K562 (cell line): ENCODE data around the gene IL4I1. TPM values are rescaled to one million over a fixed set of nuclear protein-coding genes. Genes with fewer than 3 reads are reported as not detected.
A peak's percentile ranks its signal among the peaks of the same experiment; 100 is the strongest.

Source experiments
- BACH1 ChIP-seq: fragments of 200-800 bp; sonication (Bioruptor generic); IDR thresholded peaks from 2 replicates; pipeline ENCODE4 v1.6.1; 2016; ENCODE audit warnings: missing genetic modification characterization, missing compliant biosample characterization
- BCOR ChIP-seq: fragments of 450-650 bp; IDR thresholded peaks from 2 replicates; pipeline ENCODE4 v1.6.1; 2016
- HDAC8 ChIP-seq: fragments of 450-650 bp; IDR thresholded peaks from 2 replicates; pipeline ENCODE4 v1.6.1; 2016; ENCODE audit warnings: mild to moderate bottlenecking, missing genetic modification characterization, moderate library complexity, missing compliant biosample characterization
- MBD1 ChIP-seq: fragments of 250-450 bp; sonication (Bioruptor Pico); IDR thresholded peaks from 2 replicates; pipeline ENCODE4 v1.8.0; 2022; ENCODE audit warnings: inconsistent platforms
- NR4A1 ChIP-seq, 2 experiments: fragments of 250-450 bp in 1 of 2; fragments of 450-650 bp in 1 of 2; sonication (Bioruptor Pico) in 1 of 2; IDR thresholded peaks; 2 replicates each; pipeline versions ENCODE4 v1.4.0 to v1.6.1; 2016 to 2020; ENCODE audit warnings: mild to moderate bottlenecking in 2 of 2, missing compliant biosample characterization in 1 of 2, missing genetic modification characterization in 1 of 2, moderate library complexity in 1 of 2
- PTRF ChIP-seq: fragments of 450-650 bp; IDR thresholded peaks from 2 replicates; pipeline ENCODE4 v1.6.1; 2016; ENCODE audit warnings: mild to moderate bottlenecking, missing genetic modification characterization, missing compliant biosample characterization
- TCF15 ChIP-seq: fragments of 250-450 bp; sonication (Bioruptor Pico); IDR thresholded peaks from 2 replicates; pipeline ENCODE4 v1.8.0; 2022; ENCODE audit warnings: moderate library complexity, mild to moderate bottlenecking, inconsistent platforms
- ZBTB17 ChIP-seq: fragments of 450-650 bp; formaldehyde crosslinking; IDR thresholded peaks from 2 replicates; pipeline ENCODE4 v1.4.0; 2020; ENCODE audit warnings: mild to moderate bottlenecking
- ZBTB26 ChIP-seq: fragments of 450-650 bp; formaldehyde crosslinking; IDR thresholded peaks from 2 replicates; pipeline ENCODE4 v1.4.0; 2022; ENCODE audit warnings: missing genetic modification characterization
- ZBTB7A ChIP-seq: IDR thresholded peaks from 2 replicates; pipeline ENCODE4 v1.6.1; 2011; ENCODE audit warnings: low read depth, mild to moderate bottlenecking, low read length, moderate library complexity, borderline replicate concordance; ENCODE audit not compliant: control insufficient read depth
- polyA plus RNA-seq, 8 experiments: library from polyadenylated mRNA; depleted of rRNA in 4 of 8; stranded (reverse) in 5 of 8; unstranded in 3 of 8; fragments of >200 nt; fragmentation: Nextera tagmentation in 2 of 8; fragmentation: Illumina TruSeq in 1 of 8; extraction: Ambion mirVana in 2 of 8; extraction: Trizol in 1 of 8; gene quantifications; 2 replicates each; pipeline versions ENCODE4 v1.2.1 to v1.2.3, GENCODE V29; 2011 to 2014; ENCODE audit warnings: inconsistent platforms in 1 of 8, missing spikeins in 1 of 8
- total RNA-seq, 7 experiments: library from RNA; depleted of rRNA in 6 of 7; stranded (reverse); fragments of >200 nt in 6 of 7; fragmentation: Illumina TruSeq in 2 of 7; extraction: Trizol in 2 of 7; gene quantifications; 2 replicates each; pipeline versions ENCODE4 v1.2.1 to v1.2.3, GENCODE V29; 2011 to 2021; ENCODE audit warnings: low replicate concordance in 1 of 7

IL4I1 gene
- total and polyA plus RNA-seq, 9 of the 15 experiments (the other 6 are each of a cell fraction or from before 2014, with no cell fraction given), result 0.06 to 0.95 (median 0.43) TPM; not detected in 2

GRCh38 chr19:49927526-49928264, 31.0 kb upstream of the IL4I1 start (continued):
- TF ChIP-seq MBD1 (no peak), TCF15 (CRISPR knock-in tag) (no peak), PTRF (tag) (peak; percentile 46; the same call in 1 of the 2 replicates), BACH1 (tag) (peak; percentile 67; the same call in 1 of the 2 replicates), HDAC8 (tag) (peak; percentile 69; the same call in 1 of the 2 replicates), ZBTB17 (CRISPR knock-in tag) (peak; percentile 43; the same call in 1 of the 2 replicates), ZBTB26 (CRISPR knock-in tag) (0 out of 2 replicates have a peak, but pooled peaks have one; percentile 58), BCOR (peak; percentile 33; the same call in 1 of the 2 replicates), ZBTB7A (no peak), NR4A1 (CRISPR knock-in tag; IDR thresholded peaks at IDR 0.05) (no peak), NR4A1 (tag; IDR thresholded peaks at IDR 0.05) (peak; percentile 77; the same call in 1 of the 2 replicates)
